Panc1 (cell line): ENCODE results near the gene BBS1. TPM values are rescaled to one million over a fixed set of nuclear protein-coding genes. Genes with fewer than 3 reads are reported as not detected.

Experiments
- ATAC-seq: fragments of 200-7000 bp; cut with Tn5 transposase; 2 replicates; pipeline ENCODE4 v1.9.1; 2020; ENCODE audit warnings: mild to moderate bottlenecking, moderate library complexity
- BruUV-seq: library from RNA; stranded (reverse); fragments of 400-500 nt; replicated peaks from 2 replicates; lab custom pipeline; 2021; lab: Mats Ljungman, UMichigan
- CTCF ChIA-PET: fragments of 300-600 bp; sonication (Branson Sonifier 250); formaldehyde crosslinking; loops from one replicate; lab custom pipeline; 2022; ENCODE audit warnings: antibody characterized with exemption; lab: Charles Lee
- POLR2A ChIA-PET: fragments of 300-600 bp; sonication (Branson Sonifier 250); formaldehyde crosslinking; loops from one replicate; lab custom pipeline; 2022; ENCODE audit warnings: antibody characterized with exemption; lab: Charles Lee
- DNase-seq: peaks from one replicate; pipeline ENCODE4 v3.0.0-alpha.2; 2010; ENCODE audit warnings: low read depth, low spot score
- H3K27ac ChIP-seq: 2 replicates; pipeline ENCODE4 v1.5.1; 2011; ENCODE audit warnings: mild to moderate bottlenecking, low read length, inconsistent platforms
- H3K27me3 ChIP-seq: fragments of 200-500 bp; sonication (Bioruptor generic); 2 replicates; pipeline ENCODE4 v1.6.0; 2014; ENCODE audit warnings: low read length, inconsistent platforms; ENCODE audit not compliant: control insufficient read depth, insufficient read depth
- H3K36me3 ChIP-seq: fragments of 200-500 bp; sonication (Bioruptor generic); 2 replicates; pipeline ENCODE4 v1.5.1; 2014; ENCODE audit warnings: inconsistent platforms, mild to moderate bottlenecking, low read length, moderate library complexity; ENCODE audit not compliant: control insufficient read depth, insufficient read depth
- H3K4me1 ChIP-seq: 2 replicates; pipeline ENCODE4 v1.5.1; 2011; ENCODE audit warnings: inconsistent platforms, mild to moderate bottlenecking, low read length, moderate library complexity; ENCODE audit not compliant: control insufficient read depth, insufficient read depth
- H3K4me3 ChIP-seq, 2 experiments: 2 replicates each; pipeline ENCODE4 v1.5.1; 2011 to 2012; ENCODE audit warnings: low read depth in 2 of 2, low read length in 2 of 2, mild to moderate bottlenecking in 2 of 2, inconsistent platforms in 1 of 2, moderate library complexity in 1 of 2
- H3K9me3 ChIP-seq: fragments of 200-500 bp; sonication (Bioruptor generic); 2 replicates; pipeline ENCODE4 v1.5.1; 2014; ENCODE audit warnings: low read depth, mild to moderate bottlenecking, inconsistent platforms, low read length, moderate library complexity; ENCODE audit not compliant: control insufficient read depth, insufficient read depth
- POLR2AphosphoS5 ChIP-seq: IDR thresholded peaks from 2 replicates; pipeline ENCODE4 v1.6.1; 2012; ENCODE audit warnings: mild to moderate bottlenecking, low read depth, low read length, moderate library complexity
- SIN3A ChIP-seq: IDR thresholded peaks from 2 replicates; pipeline ENCODE4 v1.6.1; 2012; ENCODE audit warnings: low read depth, mild to moderate bottlenecking, low read length, moderate library complexity, borderline replicate concordance; ENCODE audit not compliant: insufficient read depth
- TCF7L2 ChIP-seq: IDR thresholded peaks from 2 replicates; pipeline ENCODE4 v1.6.1; 2011; ENCODE audit warnings: mild to moderate bottlenecking, low read depth, low read length, inconsistent platforms
- in situ Hi-C: cut with HindIII; loops from 2 replicates; pipeline ENCODE4 v1.10.0; 2016; ENCODE audit warnings: low sequenced_read_pairs, low pct_unique_long_range_greater_than_20kb
- intact Hi-C: fragments of 100-400 bp; cut with micrococcal nuclease; formaldehyde crosslinking; loops from one replicate; pipeline ENCODE4 v1.10.0; 2022; ENCODE audit not compliant: unreplicated experiment
- total RNA-seq: library from RNA; stranded (reverse); gene quantifications from one replicate; pipeline ENCODE4 v1.2.1, GENCODE V29; 2021; ENCODE audit not compliant: unreplicated experiment
- TF ChIP-seq, protein P1 (sequence below), 2 experiments: IDR thresholded peaks; 2 replicates each; pipeline ENCODE4 v1.6.1; 2011 to 2012; ENCODE audit warnings: low read depth in 2 of 2, control low read depth in 1 of 2, low read length in 1 of 2, mild to moderate bottlenecking in 1 of 2, moderate library complexity in 1 of 2; ENCODE audit not compliant: insufficient read depth in 1 of 2
- TF ChIP-seq, protein P2 (sequence below): fragments of 450-650 bp; IDR thresholded peaks from 2 replicates; pipeline ENCODE4 v1.5.1; 2017; ENCODE audit warnings: mild to moderate bottlenecking

BBS1 gene
- total RNA-seq, 1 experiment from 2014 or later = 26.9 TPM

DNA sequence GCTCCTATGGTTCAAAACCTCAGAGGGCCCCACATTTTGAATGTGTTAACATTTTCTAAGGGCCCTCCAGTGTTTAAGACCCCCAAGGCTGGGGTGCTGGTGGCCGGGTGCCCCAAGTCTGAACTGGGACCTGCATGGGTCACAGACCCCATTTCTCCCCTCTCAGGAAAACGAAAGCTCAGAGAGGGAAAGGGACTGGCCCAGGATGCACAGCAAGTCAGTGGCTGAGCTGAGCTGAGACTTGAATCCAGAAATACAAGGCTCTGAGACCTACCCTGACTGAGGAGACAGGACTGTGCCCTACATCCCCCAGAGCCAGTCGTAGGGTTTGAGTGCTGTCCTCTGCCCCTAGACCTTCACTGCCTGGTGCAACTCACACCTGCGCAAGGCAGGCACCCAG, 40.5 kb downstream of the BBS1 start:
- CTCF ChIA-PET = no interaction called here
- H3K9me3 ChIP-seq = no peaks in the 10 kb centered on the region
- peaks cover 9% of the 10 kb centered on the region for H3K4me1 ChIP-seq
- in situ Hi-C loops = no loop called here
- no peaks in the 10 kb centered on the region for H3K36me3 ChIP-seq
- ATAC-seq (no peak), DNase-seq (no peak)
- intact Hi-C loops = no loop called here
- H3K27ac ChIP-seq = no peak overlapping the region
- TF ChIP-seq SIN3A (no peak), POLR2AphosphoS5 (no peak), TCF7L2 (no peak)
- TF ChIP-seq, protein P1, sequence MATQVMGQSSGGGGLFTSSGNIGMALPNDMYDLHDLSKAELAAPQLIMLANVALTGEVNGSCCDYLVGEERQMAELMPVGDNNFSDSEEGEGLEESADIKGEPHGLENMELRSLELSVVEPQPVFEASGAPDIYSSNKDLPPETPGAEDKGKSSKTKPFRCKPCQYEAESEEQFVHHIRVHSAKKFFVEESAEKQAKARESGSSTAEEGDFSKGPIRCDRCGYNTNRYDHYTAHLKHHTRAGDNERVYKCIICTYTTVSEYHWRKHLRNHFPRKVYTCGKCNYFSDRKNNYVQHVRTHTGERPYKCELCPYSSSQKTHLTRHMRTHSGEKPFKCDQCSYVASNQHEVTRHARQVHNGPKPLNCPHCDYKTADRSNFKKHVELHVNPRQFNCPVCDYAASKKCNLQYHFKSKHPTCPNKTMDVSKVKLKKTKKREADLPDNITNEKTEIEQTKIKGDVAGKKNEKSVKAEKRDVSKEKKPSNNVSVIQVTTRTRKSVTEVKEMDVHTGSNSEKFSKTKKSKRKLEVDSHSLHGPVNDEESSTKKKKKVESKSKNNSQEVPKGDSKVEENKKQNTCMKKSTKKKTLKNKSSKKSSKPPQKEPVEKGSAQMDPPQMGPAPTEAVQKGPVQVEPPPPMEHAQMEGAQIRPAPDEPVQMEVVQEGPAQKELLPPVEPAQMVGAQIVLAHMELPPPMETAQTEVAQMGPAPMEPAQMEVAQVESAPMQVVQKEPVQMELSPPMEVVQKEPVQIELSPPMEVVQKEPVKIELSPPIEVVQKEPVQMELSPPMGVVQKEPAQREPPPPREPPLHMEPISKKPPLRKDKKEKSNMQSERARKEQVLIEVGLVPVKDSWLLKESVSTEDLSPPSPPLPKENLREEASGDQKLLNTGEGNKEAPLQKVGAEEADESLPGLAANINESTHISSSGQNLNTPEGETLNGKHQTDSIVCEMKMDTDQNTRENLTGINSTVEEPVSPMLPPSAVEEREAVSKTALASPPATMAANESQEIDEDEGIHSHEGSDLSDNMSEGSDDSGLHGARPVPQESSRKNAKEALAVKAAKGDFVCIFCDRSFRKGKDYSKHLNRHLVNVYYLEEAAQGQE (IDR thresholded peaks at IDR 0.05; ENCODE audit: insufficient read depth in 1 of 2, low read depth in 2 of 2, low read length in 1 of 2) = no peak
- TF ChIP-seq, protein P2, sequence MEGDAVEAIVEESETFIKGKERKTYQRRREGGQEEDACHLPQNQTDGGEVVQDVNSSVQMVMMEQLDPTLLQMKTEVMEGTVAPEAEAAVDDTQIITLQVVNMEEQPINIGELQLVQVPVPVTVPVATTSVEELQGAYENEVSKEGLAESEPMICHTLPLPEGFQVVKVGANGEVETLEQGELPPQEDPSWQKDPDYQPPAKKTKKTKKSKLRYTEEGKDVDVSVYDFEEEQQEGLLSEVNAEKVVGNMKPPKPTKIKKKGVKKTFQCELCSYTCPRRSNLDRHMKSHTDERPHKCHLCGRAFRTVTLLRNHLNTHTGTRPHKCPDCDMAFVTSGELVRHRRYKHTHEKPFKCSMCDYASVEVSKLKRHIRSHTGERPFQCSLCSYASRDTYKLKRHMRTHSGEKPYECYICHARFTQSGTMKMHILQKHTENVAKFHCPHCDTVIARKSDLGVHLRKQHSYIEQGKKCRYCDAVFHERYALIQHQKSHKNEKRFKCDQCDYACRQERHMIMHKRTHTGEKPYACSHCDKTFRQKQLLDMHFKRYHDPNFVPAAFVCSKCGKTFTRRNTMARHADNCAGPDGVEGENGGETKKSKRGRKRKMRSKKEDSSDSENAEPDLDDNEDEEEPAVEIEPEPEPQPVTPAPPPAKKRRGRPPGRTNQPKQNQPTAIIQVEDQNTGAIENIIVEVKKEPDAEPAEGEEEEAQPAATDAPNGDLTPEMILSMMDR = no peak
- no TSS peak for BruUV-seq
- POLR2A ChIA-PET = no interaction called here
- no peaks in the 10 kb centered on the region for H3K27me3 ChIP-seq
- H3K4me3 ChIP-seq = no peak overlapping the region

DNA sequence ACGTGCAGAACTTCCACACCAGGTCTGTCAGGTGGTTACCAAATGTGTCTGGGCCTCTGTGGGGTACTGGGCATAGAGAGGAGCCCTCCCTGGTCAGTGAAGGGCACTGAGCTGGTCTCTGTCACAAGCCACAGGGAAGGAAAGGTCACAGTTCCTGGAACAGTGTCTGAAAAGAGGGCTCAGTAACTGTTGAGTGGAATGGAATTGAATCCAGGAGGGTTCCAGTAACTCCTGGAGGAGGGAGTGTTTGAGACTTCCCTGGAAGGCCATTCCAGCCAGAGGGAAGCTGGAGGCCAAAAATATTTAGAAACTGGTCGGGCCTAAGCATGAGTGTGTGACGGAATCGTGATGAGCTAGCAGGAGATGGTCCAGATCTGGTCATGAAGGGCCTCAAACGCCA, 44.2 kb downstream of the BBS1 start:
- Histone ChIP-seq H3K27me3 (no peaks in the 10 kb centered on the region; the same call in 1 of the 2 replicates), H3K36me3 (no peaks in the 10 kb centered on the region), H3K27ac (no peak overlapping the region), H3K4me3 (no peak overlapping the region), H3K4me1 (no peaks in the 10 kb centered on the region), H3K9me3 (no peaks in the 10 kb centered on the region)
- POLR2A ChIA-PET = interaction anchor here (0.6 kb wide), 1 partner anchor 35 kb away, joined by 8 read pairs; no protein-coding TSS in a partner anchor
- TF ChIP-seq TCF7L2 (no peak), SIN3A (no peak), POLR2AphosphoS5 (no peak)
- TF ChIP-seq, protein P1 (IDR thresholded peaks at IDR 0.05; ENCODE audit: insufficient read depth in 1 of 2, low read depth in 2 of 2, low read length in 1 of 2) = no peak
- TF ChIP-seq, protein P2 = no peak
- CTCF ChIA-PET = interaction anchor here (0.6 kb wide), 1 partner anchor 31 kb away, joined by 6 read pairs; no protein-coding TSS in a partner anchor
- no TSS peak for BruUV-seq
- intact Hi-C loops = no loop called here
- ATAC-seq (no peak), DNase-seq (no peak)
- in situ Hi-C loops = no loop called here
